DMS53 (cell line): ENCODE data around the gene HEPN1.

ENCODE experiments used
- DNase-seq: peaks from one replicate; lab custom pipeline; 2025; lab: John Stamatoyannopoulos, UW

HEPN1 gene

DNA sequence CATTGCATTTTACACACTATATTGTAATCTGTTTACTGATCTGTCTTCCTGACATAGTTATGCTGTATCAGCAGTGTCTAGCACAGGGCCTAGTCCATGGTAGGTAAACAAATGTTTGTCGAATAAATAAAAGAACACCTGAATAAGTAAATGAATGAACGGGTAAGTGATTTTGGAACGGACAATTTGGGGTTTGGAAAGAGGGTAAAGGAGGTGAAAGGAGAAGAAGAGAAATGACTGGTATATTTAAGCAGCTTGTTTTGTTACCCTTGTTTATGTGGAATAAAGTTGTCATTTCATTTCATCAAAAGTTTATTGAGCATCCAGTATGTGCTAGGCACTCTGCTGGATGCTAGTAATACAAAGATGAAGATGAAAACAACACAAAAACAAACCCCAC, at the start of gene HEPN1:
TSS of gene HEPN1 (plus strand) at position 301 of the 400 bp plus-strand sequence.
- no peak for DNase-seq

DNA sequence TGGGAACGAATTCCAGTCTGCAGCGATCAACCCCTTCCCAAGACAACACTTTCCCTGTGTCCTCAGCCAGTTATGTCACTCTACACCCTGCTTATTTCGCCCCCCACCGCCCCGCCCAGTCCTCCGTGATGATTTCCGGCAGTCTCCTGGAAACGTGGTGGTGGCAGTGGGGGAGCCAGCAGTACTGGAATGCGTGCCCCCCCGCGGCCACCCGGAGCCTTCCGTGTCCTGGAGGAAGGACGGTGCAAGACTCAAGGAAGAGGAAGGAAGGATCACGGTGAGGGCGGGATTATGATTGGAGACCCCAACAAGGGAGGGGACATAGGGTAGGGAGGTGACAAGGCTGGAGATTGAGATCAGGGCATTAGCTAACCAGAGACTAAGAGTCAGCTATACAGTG, 49.7 kb upstream of the HEPN1 start:
- no peak for DNase-seq

DNA sequence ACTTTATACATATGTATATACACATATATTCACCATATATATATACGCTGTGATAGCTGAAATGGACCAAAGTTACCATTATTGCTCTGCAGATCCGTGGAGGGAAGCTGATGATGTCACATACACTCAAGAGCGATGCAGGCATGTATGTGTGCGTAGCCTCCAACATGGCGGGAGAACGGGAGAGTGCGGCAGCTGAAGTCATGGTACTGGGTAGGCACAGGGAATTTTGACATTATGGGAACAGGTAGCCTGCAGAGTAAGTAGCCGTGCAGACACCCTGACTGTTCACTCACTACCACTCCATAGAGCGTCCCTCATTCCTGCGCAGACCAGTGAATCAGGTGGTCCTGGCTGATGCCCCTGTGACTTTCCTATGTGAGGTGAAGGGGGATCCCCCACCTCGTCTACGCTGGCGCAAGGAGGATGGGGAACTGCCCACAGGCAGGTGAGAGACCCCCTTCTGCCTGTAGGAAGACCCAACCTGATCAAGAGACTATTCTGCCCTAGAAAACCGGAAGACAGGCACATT, 49.1 kb upstream of the HEPN1 start:
- no peak for DNase-seq

DNA sequence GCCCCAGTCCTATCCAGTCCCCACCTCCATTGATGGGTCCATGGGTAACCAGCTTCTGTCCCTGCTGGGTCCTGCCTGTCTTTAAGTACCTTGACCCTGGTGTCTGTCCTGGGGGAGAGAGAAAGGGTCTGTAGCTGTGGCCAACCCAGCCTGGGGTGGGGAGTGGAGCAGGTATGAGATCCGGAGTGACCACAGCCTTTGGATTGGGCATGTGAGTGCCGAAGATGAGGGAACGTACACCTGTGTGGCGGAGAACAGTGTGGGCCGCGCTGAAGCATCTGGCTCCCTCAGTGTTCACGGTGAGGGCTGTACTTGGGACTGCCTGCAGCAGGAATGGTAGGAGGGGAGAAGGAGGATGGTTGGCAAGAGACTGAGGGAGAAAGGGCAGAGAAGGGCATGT, 48.6 kb upstream of the HEPN1 start:
- DNase-seq: no peak

DNA sequence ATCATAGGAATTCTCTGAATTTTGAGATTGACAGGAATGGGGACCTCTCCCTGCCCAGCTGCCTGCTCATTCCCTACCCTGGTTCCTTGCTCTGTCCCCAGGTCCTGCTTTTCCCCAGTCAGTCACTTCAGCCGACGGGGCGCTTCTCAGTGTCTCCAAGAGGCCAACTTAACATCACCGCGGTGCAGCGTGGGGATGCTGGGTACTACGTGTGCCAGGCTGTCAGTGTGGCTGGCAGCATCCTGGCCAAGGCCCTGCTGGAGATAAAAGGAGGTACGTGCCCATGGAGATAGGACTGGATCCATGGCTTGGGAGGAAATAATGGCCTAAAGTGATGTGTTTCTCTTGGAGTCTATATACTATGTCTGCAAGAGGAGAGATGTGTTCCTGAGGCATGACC, 46.8 kb upstream of the HEPN1 start:
- DNase-seq: no peak

DNA sequence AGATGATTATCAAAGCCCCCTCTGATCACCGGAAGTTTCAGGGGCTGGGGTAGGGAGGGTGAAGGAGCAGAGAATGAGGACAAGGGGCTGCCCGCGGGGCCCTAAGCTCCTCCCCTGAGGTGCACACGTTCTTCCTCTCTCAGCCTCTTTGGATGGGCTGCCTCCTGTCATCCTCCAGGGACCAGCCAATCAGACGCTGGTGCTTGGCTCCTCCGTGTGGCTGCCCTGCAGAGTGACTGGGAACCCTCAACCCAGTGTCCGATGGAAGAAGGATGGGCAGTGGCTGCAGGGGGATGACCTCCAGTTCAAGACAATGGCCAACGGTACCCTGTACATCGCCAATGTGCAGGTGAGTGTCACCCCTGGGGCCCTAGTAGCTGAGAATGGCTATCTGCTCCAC, 46.3 kb upstream of the HEPN1 start:
- no peak for DNase-seq

DNA sequence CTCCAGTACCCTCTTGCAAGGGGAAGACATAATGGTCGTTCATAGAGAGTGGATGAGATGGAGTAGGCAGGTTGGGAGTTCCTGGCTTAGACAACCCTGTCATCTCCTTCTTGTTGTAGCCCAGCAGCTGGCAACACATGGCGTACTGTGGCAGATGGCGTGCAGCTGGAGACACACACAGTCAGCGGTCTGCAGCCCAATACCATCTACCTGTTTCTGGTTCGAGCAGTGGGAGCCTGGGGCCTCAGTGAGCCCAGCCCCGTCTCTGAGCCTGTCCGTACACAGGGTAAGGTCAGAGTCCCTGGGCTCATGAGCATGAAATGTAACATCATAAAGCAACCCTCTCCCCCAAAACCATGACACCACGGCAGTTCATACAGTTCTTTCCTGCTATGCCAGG, 45.1 kb upstream of the HEPN1 start:
- peak; percentile 18 for DNase-seq

DNA sequence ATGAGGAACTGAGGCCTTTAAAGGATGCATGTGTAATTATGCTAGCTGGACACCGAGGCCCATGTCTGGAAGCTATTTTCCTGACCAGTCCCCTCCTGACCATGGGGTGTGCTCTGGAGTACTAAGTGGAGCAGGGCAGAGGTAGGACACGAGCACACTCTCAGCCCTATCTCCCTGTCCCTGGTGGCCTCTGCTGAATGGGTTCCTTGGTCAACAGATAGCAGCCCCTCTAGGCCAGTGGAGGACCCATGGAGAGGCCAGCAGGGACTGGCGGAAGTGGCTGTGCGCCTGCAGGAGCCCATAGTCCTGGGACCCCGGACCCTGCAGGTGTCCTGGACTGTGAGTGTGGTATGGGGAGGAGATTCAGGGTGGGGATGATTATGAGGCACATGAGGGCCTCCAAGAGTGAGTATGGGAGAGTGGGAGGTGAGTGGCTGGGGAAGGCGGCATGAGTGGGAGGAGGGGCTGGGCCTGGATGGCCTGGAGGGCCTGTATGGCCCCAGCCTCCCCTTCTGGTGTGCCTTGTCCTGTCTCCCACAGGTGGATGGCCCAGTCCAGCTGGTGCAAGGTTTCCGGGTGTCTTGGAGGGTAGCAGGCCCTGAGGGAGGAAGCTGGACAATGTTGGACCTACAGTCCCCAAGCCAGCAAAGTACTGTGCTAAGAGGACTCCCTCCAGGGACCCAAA, 44.3 kb upstream of the HEPN1 start:
- DNase-seq: no peak

DNA sequence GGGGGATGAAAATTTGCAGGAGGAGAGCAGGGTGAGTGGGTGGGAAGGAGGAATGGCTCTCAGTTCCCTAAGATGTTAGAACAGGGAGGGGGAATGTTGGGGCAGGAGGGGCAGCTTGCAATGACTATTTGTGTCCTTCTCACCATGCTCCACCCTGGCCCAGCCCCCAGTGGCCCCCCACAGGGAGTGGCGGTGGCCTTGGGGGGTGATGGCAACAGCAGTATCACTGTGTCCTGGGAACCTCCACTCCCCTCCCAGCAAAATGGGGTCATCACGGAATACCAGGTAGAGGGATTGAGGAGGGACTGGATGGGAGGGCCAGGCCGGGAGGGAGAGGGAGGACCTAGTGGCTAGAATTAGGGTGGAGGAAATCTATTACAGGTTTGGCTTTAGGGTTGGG, 43.6 kb upstream of the HEPN1 start:
- DNase-seq: no peak

DNA sequence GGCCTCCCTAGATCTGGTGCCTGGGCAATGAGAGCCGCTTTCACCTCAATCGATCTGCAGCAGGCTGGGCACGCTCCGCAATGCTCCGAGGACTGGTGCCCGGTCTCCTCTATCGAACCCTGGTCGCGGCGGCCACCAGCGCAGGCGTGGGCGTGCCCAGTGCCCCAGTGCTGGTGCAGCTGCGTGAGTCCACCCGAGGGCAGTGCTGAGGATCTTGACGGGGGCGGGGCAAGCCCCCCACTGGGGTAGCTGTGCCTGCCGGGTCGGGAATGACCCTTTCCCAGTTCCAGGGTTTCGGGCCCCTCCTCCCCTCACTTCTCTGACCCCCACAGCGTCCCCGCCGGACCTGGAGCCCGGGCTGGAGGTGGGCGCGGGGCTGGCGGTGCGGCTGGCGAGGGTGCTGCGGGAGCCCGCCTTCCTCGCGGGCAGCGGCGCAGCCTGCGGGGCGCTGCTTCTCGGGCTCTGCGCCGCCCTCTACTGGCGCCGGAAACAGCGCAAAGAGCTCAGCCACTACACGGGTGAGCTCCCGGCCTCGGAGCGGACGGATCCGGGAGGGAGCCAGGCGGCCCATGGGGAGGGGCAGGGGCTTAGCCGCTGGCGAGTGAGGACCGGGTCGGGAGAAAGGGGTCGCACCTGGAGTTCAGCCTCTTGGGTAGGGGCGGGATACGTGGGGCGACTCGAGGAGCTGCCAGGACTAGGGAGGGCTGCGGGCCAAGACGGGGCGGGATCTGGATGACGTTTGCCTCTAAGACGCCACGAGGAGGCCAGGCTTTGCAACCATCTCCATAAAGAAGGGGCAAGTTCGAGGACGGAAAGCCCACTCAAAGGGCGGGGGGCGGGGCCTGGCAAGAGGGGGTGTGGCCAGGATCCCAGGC, 42.9 kb upstream of the HEPN1 start:
- peak; percentile 92 for DNase-seq

DNA sequence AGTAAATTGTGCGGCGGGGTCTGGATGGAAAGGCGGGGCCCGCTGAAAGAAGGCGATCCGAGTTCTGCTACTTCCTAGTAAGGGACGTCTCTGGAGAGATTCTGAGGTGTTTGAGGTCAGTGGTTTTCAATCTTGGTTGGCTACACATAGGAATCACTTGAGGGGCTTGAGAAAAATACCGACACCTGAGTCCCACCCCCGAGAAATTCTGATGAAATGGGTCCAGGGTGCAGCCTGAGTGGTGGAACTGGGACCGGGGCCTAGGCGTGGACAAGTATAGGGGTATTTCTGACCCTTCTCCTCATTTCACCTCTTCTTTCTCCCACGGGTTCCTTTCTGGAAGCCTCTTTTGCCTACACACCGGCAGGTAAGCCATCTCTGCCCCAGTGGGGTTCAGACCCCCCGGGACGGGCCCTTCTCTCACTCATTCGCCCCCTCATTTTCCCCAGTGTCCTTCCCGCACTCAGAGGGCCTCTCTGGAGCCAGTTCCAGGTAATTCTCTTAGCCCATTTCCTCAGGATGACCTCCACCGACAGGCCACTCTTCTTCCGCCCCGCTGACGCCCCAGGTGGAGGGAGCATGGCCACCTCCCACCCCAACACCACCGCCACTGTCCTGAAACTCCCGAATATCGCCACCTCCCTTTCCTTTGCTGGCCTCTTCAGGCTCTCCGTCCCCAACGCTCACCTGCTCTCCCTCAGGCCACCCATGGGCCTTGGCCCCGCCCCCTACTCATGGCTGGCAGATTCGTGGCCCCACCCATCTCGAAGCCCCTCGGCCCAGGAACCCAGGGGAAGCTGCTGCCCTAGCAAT, 42.0 kb upstream of the HEPN1 start:
- no peak for DNase-seq

DNA sequence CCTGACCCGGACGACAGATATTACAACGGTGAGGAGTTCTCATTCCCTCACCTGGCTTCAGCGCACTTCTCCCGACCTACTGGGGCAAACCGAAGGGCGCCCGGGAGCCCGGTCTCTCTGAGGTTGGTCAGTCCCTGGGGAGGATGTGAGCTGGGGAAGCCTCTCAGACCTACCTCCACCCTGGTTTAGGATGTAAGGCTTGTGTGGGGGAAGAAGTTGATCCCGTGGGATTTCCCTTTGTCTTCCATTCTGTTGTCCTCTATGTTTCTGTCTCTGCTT, 41.5 kb upstream of the HEPN1 start:
- DNase-seq: peak; percentile 8

DNA sequence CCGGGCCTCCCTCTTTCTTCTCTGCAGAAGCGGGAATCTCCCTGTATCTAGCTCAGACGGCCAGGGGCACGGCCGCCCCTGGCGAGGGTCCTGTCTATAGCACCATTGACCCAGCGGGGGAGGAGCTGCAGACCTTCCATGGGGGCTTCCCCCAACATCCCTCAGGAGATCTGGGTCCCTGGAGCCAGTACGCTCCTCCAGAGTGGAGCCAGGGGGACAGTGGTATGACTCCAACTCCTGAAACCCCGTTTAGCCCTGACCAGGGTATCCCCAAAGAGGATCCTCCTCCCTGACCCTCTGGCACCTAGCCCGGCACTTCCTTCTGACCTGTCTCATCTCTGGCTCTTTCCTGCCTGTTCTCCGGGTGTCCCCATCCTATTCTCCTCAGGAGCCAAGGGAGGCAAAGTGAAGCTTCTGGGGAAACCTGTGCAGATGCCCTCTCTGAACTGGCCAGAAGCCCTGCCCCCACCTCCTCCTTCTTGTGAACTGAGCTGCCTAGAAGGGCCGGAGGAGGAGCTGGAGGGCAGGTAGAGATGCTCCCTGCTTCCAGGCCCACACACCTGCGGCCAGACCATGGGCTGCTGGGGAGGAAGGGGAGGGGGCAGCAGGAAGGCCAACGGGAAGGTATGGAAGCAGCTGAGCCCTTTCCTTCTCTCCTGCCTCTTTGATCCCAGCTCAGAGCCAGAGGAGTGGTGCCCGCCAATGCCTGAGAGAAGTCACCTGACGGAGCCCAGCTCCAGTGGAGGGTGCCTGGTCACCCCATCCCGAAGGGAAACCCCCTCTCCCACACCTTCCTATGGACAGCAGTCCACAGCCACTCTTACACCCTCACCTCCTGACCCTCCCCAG, 40.9 kb upstream of the HEPN1 start:
- no peak for DNase-seq

DNA sequence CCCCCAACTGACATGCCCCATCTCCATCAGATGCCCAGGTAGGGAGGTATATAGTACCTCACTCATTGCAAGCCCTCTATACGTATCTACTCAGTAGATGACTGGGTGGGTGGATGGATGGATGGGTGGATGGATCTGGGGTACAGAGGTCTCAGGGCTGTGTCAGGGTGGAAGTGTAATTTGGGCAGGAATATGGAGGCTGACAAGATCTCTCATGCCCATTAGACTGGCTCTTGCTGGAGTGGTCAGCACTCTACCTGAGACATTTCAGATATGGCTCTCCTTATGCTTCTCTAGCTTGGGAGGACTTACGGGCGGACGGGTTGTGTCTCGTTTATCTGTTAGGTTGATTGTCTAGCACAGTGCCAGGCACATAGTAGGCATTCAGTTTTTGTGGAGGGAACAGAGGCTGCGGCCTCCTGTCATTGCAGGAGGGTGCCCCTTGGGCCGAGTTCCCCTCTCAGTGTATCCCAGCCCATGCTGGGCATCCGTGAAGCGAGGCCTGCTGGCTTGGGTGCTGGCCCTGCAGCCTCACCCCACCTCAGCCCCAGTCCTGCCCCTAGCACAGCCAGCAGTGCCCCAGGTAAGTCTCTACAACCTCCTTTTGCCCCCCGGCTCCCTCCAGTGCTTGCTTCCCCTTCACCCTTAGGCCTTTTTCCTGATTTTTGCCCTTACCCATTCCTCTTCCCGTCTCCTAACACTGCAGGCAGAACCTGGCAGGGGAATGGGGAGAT, 40.1 kb upstream of the HEPN1 start:
- DNase-seq: no peak

DNA sequence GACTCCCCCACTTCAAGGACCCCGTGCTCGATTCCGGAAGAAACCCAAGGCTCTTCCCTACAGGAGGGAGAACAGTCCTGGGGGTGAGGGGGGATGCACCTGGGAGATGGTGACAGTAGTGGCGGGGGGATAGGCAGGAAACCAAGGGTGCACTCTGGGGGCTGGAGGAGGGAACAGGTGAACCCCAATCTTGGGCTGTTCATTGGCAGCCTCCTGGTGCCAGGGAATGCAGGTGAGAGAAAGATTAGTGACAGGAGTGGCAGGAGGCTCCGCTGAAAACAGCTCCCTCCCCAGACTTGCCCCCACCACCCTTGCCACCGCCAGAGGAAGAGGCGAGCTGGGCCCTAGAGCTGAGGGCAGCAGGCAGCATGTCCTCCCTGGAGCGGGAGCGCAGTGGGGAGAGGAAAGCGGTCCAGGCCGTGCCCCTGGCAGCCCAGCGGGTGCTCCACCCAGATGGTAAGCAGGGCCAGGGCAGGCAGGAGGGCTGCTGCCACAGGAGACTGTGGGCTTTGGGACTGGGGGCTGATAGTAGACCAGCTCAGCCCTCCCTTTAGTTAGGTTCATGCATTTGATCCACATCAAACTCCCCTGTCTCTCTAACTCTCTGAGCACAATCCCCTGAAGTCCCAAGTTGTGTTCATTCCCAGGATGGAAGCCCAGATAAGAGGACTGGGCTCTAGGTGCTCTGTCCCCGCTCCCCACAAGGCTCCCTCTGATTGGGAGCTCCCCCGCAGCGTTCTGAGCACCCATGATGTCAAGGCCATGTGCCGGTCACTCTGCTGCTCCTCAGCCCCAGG, 39.4 kb upstream of the HEPN1 start:
- no peak for DNase-seq

DNA sequence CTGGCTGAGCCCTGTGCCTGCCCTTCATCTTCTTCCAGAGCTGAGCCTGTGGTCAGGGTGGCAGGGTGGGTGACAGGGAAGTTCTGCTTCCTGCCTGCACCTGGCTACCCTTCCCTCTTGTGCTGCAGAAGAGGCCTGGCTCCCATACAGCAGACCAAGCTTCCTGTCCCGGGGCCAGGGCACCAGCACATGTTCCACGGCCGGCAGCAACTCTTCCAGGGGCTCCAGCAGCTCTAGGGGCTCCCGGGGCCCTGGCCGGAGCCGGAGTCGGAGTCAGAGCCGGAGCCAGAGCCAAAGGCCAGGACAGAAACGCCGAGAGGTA, 38.8 kb upstream of the HEPN1 start:
- no peak for DNase-seq

DNA sequence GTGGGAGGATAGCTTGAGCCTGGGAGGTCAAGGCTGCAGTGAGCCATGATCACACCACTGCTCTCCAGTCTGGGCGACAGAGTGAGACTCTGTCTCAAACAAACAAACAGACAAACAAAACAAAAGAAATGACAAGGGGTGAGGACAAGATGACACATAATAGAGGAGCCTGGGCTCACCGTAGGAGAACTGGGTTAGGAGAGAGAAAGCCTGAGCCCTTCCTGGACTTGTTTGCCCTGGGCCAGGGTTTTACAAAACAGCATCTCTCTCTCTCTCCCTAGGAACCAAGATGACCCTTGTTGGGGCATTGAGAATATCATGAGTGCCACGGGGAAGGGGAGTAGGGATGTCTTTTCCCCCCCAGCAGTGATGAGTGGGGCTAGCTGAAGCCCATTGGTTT, 38.1 kb upstream of the HEPN1 start:
- no peak for DNase-seq

DNA sequence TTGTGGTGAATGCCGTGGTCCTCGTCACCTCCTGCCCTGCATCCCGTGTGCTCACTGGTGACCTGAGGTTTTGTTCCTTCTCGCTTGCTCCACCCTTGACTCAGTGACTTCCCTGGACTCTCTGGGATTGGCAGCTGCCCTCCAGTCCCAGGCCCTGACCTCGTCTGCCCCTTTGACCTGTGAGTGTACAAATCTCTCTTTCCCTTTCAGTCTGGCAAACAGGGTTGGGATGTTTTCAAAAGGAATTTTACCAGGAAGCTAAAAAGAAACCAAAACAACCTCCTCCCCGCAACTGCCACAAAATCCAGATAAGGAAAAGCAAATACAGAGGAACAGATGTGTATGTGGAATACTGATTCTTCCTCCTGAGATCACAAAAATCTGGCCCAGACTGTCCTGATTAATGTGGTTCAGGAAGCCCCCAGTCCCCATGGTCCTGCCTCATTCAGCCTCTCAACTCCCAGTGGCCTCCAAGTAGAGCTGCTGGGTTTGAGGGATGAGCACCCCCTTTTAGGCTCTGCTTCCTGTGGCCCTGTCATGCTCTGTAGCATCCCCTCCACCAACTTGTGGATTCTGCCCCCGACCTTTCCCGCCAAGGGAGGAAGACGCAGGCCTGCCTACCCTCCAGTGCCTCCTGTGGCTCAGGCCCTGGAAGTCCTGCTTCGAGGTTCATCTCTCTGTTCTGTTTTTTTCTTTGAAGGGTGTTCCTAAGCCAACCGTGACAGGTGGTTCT, 36.5 kb upstream of the HEPN1 start:
- no peak for DNase-seq

DNA sequence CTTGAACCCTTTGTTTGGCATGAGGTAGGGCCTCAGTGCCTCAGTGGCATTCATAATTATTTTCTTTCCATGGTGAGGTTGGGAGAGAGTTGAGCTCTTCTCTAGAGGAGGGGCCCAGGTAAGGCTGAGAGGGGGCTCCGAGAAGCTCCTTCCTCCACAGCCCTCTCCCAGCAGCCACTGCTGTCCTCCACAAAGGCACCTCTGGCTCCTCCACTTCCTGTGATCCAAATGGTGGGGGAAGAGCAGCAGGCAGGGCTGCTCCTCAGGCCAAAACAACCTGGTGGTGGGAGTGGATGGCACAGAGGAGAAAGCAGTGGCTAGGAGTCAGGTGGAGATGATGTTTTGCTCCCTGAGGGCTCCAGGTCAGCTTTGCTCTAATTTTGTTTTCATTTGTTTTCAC, 34.7 kb upstream of the HEPN1 start:
- DNase-seq: no peak
